ENCODE data around the gene OR11A1.

Gene OR11A1

DNA sequence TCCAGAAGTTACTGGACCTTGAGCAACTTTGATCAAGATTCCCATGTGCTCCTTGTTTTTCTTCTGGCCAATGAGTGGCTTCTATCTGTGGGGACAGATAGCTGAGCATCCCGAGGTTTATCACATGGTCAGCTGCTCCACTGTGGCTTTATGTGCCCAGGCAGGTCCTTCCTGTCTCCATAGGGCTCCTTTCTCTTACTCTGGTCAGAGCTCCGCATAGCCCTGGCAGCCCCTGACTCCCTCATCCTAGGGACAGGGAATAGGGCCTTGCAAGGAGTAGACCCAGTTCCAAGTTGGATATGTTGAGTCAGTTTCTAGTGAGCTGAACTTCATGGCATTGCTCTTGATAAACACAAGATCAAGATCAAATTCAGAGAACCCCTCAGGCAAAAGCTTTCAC is 37.3 kb upstream of the OR11A1 start:
- H3K4me1 ChIP-seq (ENCODE audit: control insufficient read depth, insufficient read depth, low read length): no peaks in the 10 kb centered on the region
- H3K27me3 ChIP-seq (ENCODE audit: control insufficient read depth, insufficient read depth, low read length): no peaks in the 10 kb centered on the region
- H3K36me3 ChIP-seq (ENCODE audit: control insufficient read depth, insufficient read depth, low read length): no peaks in the 10 kb centered on the region
- H3K9me3 ChIP-seq (ENCODE audit: control insufficient read depth, insufficient read depth, low read length): no peaks in the 10 kb centered on the region
- WGBS (ENCODE audit: insufficient coverage, insufficient read length): no CpG with 5 or more reads among the region's 2 CpGs
- no peak overlapping the region for H3K4me3 ChIP-seq (ENCODE audit: low read length)
- no peak overlapping the region for H3K27ac ChIP-seq (ENCODE audit: low read length)
- DNase-seq (ENCODE audit: low read depth, low spot score): no peak

DNA sequence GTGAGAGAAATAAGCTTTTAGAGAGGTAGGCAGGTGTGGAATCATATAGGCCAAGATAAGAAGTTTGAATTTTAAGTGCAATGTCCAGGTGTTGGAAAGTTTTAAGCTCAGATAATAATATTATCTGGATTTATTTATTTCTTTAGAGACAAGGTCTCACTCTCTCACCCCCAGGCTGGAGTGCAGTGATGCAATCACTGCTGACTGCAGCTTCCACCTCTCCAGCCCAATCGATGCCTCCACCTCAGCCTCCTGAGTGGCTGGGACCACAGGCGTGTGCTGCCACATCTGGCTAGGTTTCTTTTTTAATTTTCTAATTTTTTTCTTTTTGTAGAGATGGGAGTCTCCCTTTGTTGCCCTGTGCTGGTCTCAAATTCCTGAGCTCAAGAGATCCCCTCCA is 36.4 kb upstream of the OR11A1 start:
- H3K9me3 ChIP-seq (ENCODE audit: control insufficient read depth, insufficient read depth, low read length): no peaks in the 10 kb centered on the region
- no peak for DNase-seq (ENCODE audit: low read depth, low spot score)
- H3K27ac ChIP-seq (ENCODE audit: low read length): no peak overlapping the region
- no CpG with 5 or more reads among the region's 2 CpGs for WGBS (ENCODE audit: insufficient coverage, insufficient read length)
- no peak overlapping the region for H3K4me3 ChIP-seq (ENCODE audit: low read length)
- no peaks in the 10 kb centered on the region for H3K4me1 ChIP-seq (ENCODE audit: control insufficient read depth, insufficient read depth, low read length)
- no peaks in the 10 kb centered on the region for H3K36me3 ChIP-seq (ENCODE audit: control insufficient read depth, insufficient read depth, low read length)
- H3K27me3 ChIP-seq (ENCODE audit: control insufficient read depth, insufficient read depth, low read length): no peaks in the 10 kb centered on the region

- Histone ChIP-seq H3K4me1 (ENCODE audit: control insufficient read depth, insufficient read depth, low read length) (no peaks in the 10 kb centered on the region), H3K4me3 (ENCODE audit: low read length) (no peak overlapping the region), H3K36me3 (ENCODE audit: control insufficient read depth, insufficient read depth, low read length) (no peaks in the 10 kb centered on the region), H3K27ac (ENCODE audit: low read length) (no peak overlapping the region), H3K27me3 (ENCODE audit: control insufficient read depth, insufficient read depth, low read length) (no peaks in the 10 kb centered on the region), H3K9me3 (ENCODE audit: control insufficient read depth, insufficient read depth, low read length) (no peaks in the 10 kb centered on the region)
- WGBS (ENCODE audit: insufficient coverage, insufficient read length): no CpG with 5 or more reads among the region's 4 CpGs
- DNase-seq (ENCODE audit: low read depth, low spot score): no peak
Observed at GRCh38 chr6:29491574-29491973, 34.7 kb upstream of the OR11A1 start.

DNA sequence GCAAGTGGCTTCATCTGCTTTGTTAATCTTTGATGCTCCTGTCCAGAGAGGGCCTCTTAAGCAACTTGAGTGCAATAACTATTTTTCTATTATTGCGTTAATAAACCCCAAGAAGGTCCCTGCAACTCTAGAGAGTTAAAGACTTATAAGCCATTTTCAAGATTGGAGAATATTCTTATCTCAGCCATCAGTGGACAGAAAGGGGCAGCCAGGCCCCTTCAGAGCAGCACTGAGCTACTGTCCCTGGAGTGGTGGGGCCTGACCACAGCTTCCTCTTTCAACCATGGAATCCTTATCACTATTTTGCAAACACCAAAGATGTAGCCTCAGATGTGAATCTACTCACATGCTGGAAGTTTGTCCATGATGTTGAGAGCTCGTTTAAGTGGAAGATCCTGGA is 33.7 kb upstream of the OR11A1 start:
- Histone ChIP-seq H3K4me1 (ENCODE audit: control insufficient read depth, insufficient read depth, low read length) (no peaks in the 10 kb centered on the region), H3K4me3 (ENCODE audit: low read length) (no peak overlapping the region), H3K27me3 (ENCODE audit: control insufficient read depth, insufficient read depth, low read length) (no peaks in the 10 kb centered on the region), H3K27ac (ENCODE audit: low read length) (no peak overlapping the region), H3K9me3 (ENCODE audit: control insufficient read depth, insufficient read depth, low read length) (no peaks in the 10 kb centered on the region), H3K36me3 (ENCODE audit: control insufficient read depth, insufficient read depth, low read length) (no peaks in the 10 kb centered on the region)
- no peak for DNase-seq (ENCODE audit: low read depth, low spot score)
- no CpG with 5 or more reads among the region's 2 CpGs for WGBS (ENCODE audit: insufficient coverage, insufficient read length)

DNA sequence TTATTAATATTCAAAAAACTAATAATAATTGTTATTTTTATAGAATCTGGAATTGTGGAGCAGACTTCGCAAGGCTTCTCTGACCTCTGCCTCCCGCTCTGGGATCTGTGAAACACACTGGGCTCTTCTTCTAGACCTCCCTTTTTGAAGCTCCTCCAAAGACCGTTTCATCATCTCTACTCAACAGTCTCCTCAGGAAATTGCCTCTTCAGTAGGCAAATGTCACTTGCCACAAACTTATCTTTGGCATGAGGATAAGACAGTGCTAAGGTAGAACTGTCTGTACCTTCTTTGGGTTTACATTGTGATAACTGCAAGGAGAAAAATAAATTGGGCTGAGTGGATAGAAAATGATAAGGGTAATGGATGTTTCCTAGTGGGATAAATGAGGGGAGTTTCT is 33.2 kb upstream of the OR11A1 start:
- no peak overlapping the region for H3K4me3 ChIP-seq (ENCODE audit: low read length)
- WGBS (ENCODE audit: insufficient coverage, insufficient read length): no CpG with 5 or more reads among the region's 3 CpGs
- no peak overlapping the region for H3K27ac ChIP-seq (ENCODE audit: low read length)
- no peaks in the 10 kb centered on the region for H3K4me1 ChIP-seq (ENCODE audit: control insufficient read depth, insufficient read depth, low read length)
- H3K9me3 ChIP-seq (ENCODE audit: control insufficient read depth, insufficient read depth, low read length): no peaks in the 10 kb centered on the region
- no peaks in the 10 kb centered on the region for H3K36me3 ChIP-seq (ENCODE audit: control insufficient read depth, insufficient read depth, low read length)
- no peak for DNase-seq (ENCODE audit: low read depth, low spot score)
- no peaks in the 10 kb centered on the region for H3K27me3 ChIP-seq (ENCODE audit: control insufficient read depth, insufficient read depth, low read length)

GRCh38 chr6:29489286-29489685 is 32.4 kb upstream of the OR11A1 start:
- no peak overlapping the region for H3K27ac ChIP-seq (ENCODE audit: low read length)
- no peaks in the 10 kb centered on the region for H3K4me1 ChIP-seq (ENCODE audit: control insufficient read depth, insufficient read depth, low read length)
- H3K9me3 ChIP-seq (ENCODE audit: control insufficient read depth, insufficient read depth, low read length): no peaks in the 10 kb centered on the region
- no CpG with 5 or more reads among the region's 8 CpGs for WGBS (ENCODE audit: insufficient coverage, insufficient read length)
- no peaks in the 10 kb centered on the region for H3K36me3 ChIP-seq (ENCODE audit: control insufficient read depth, insufficient read depth, low read length)
- no peak for DNase-seq (ENCODE audit: low read depth, low spot score)
- no peak overlapping the region for H3K4me3 ChIP-seq (ENCODE audit: low read length)
- no peaks in the 10 kb centered on the region for H3K27me3 ChIP-seq (ENCODE audit: control insufficient read depth, insufficient read depth, low read length)

GRCh38 chr6:29488874-29489273 is 32.0 kb upstream of the OR11A1 start:
- Histone ChIP-seq H3K36me3 (ENCODE audit: control insufficient read depth, insufficient read depth, low read length) (no peaks in the 10 kb centered on the region), H3K9me3 (ENCODE audit: control insufficient read depth, insufficient read depth, low read length) (no peaks in the 10 kb centered on the region), H3K4me3 (ENCODE audit: low read length) (no peak overlapping the region), H3K27me3 (ENCODE audit: control insufficient read depth, insufficient read depth, low read length) (no peaks in the 10 kb centered on the region), H3K4me1 (ENCODE audit: control insufficient read depth, insufficient read depth, low read length) (no peaks in the 10 kb centered on the region), H3K27ac (ENCODE audit: low read length) (no peak overlapping the region)
- no peak for DNase-seq (ENCODE audit: low read depth, low spot score)

GRCh38 chr6:29487660-29488059 is 30.8 kb upstream of the OR11A1 start, which contains the start of gene MAS1L:
Gene MAS1L, minus strand, starts transcription at chr6:29487956. Its CDS starts 54 bp downstream, at chr6:29487902.
- H3K9me3 ChIP-seq (ENCODE audit: control insufficient read depth, insufficient read depth, low read length): no peaks in the 10 kb centered on the region
- H3K36me3 ChIP-seq (ENCODE audit: control insufficient read depth, insufficient read depth, low read length): no peaks in the 10 kb centered on the region
- H3K27ac ChIP-seq (ENCODE audit: low read length): no peak within 1 kb of the TSS
- DNase-seq (ENCODE audit: low read depth, low spot score): no peak
- no peak within 1 kb of the TSS for H3K4me3 ChIP-seq (ENCODE audit: low read length)
- no CpG with 5 or more reads among the region's 2 CpGs for WGBS (ENCODE audit: insufficient coverage, insufficient read length)
- H3K4me1 ChIP-seq (ENCODE audit: control insufficient read depth, insufficient read depth, low read length): no peaks in the 10 kb centered on the region
- H3K27me3 ChIP-seq (ENCODE audit: control insufficient read depth, insufficient read depth, low read length): no peaks in the 10 kb centered on the region

DNA sequence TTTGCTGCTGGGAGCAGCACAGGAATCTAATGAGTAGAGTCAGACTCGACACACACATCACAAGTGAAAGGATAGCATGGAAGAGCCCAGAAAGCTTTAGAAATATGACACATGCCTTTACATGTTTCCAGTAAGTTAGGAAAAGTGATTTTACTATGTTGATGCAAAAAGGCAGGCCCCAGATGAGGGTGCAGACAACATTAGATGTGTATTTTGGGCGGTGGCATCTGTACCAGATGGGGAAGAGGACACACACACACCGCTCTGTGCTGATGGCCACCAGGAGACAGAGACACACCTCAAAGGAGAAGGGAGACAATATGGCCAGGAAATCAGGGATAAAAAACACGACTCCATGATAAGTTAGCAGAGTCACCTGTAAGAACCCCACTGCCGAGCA is 30.3 kb upstream of the OR11A1 start:
- H3K9me3 ChIP-seq (ENCODE audit: control insufficient read depth, insufficient read depth, low read length): no peaks in the 10 kb centered on the region
- WGBS (ENCODE audit: insufficient coverage, insufficient read length): no CpG with 5 or more reads among the region's 5 CpGs
- no peaks in the 10 kb centered on the region for H3K27me3 ChIP-seq (ENCODE audit: control insufficient read depth, insufficient read depth, low read length)
- H3K36me3 ChIP-seq (ENCODE audit: control insufficient read depth, insufficient read depth, low read length): no peaks in the 10 kb centered on the region
- no peaks in the 10 kb centered on the region for H3K4me1 ChIP-seq (ENCODE audit: control insufficient read depth, insufficient read depth, low read length)
- DNase-seq (ENCODE audit: low read depth, low spot score): no peak
- H3K27ac ChIP-seq (ENCODE audit: low read length): no peak overlapping the region
- H3K4me3 ChIP-seq (ENCODE audit: low read length): no peak overlapping the region

- no peaks in the 10 kb centered on the region for H3K36me3 ChIP-seq (ENCODE audit: control insufficient read depth, insufficient read depth, low read length)
- no peaks in the 10 kb centered on the region for H3K27me3 ChIP-seq (ENCODE audit: control insufficient read depth, insufficient read depth, low read length)
- no CpG with 5 or more reads among the region's 4 CpGs for WGBS (ENCODE audit: insufficient coverage, insufficient read length)
- no peaks in the 10 kb centered on the region for H3K9me3 ChIP-seq (ENCODE audit: control insufficient read depth, insufficient read depth, low read length)
- no peak for DNase-seq (ENCODE audit: low read depth, low spot score)
- no peaks in the 10 kb centered on the region for H3K4me1 ChIP-seq (ENCODE audit: control insufficient read depth, insufficient read depth, low read length)
- no peak overlapping the region for H3K27ac ChIP-seq (ENCODE audit: low read length)
- no peak overlapping the region for H3K4me3 ChIP-seq (ENCODE audit: low read length)
Observed at GRCh38 chr6:29486577-29486976, 29.7 kb upstream of the OR11A1 start.

GRCh38 chr6:29483735-29484134 is 26.9 kb upstream of the OR11A1 start:
- no CpG with 5 or more reads among the region's 1 CpG for WGBS (ENCODE audit: insufficient coverage, insufficient read length)
- no peaks in the 10 kb centered on the region for H3K4me1 ChIP-seq (ENCODE audit: control insufficient read depth, insufficient read depth, low read length)

More at GRCh38 chr6:29483735-29484134, 26.9 kb upstream of the OR11A1 start:
- no peak for DNase-seq (ENCODE audit: low read depth, low spot score)
- Histone ChIP-seq H3K27me3 (ENCODE audit: control insufficient read depth, insufficient read depth, low read length) (no peaks in the 10 kb centered on the region), H3K9me3 (ENCODE audit: control insufficient read depth, insufficient read depth, low read length) (no peaks in the 10 kb centered on the region), H3K27ac (ENCODE audit: low read length) (no peak overlapping the region), H3K4me3 (ENCODE audit: low read length) (no peak overlapping the region), H3K36me3 (ENCODE audit: control insufficient read depth, insufficient read depth, low read length) (no peaks in the 10 kb centered on the region)

Measured in iPS DF 6.9 (cell line).